GM12873 (cell line): ENCODE data around the gene YPEL1.

Experiments
- TF ChIP-seq, protein P1 (sequence below): IDR thresholded peaks from 2 replicates; pipeline ENCODE4 v1.5.1; 2012; ENCODE audit warnings: low read depth, mild to moderate bottlenecking, moderate library complexity, low read length, control low read depth; ENCODE audit not compliant: insufficient read depth; ENCODE audit errors: missing control alignments

The YPEL1 gene

DNA sequence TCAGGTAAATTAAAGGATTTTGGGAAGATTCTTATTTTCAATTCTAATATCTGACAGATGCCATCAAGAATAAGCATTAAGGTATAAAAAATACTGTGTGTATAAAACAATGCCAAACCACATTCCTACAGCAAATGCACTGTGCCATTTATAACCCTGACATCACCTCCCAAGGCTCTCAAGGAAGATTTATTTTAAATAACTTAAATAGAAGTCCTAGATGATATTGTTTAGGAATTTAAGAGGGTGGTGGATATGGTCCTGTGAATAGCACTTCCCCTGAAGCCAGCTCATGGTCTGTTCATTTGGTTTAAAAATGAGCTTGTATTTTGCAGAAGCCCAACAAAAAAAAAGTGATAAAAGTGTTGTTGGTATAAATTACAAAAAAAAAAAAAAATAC lies 37.7 kb downstream of the YPEL1 start:
- TF ChIP-seq, protein P1, sequence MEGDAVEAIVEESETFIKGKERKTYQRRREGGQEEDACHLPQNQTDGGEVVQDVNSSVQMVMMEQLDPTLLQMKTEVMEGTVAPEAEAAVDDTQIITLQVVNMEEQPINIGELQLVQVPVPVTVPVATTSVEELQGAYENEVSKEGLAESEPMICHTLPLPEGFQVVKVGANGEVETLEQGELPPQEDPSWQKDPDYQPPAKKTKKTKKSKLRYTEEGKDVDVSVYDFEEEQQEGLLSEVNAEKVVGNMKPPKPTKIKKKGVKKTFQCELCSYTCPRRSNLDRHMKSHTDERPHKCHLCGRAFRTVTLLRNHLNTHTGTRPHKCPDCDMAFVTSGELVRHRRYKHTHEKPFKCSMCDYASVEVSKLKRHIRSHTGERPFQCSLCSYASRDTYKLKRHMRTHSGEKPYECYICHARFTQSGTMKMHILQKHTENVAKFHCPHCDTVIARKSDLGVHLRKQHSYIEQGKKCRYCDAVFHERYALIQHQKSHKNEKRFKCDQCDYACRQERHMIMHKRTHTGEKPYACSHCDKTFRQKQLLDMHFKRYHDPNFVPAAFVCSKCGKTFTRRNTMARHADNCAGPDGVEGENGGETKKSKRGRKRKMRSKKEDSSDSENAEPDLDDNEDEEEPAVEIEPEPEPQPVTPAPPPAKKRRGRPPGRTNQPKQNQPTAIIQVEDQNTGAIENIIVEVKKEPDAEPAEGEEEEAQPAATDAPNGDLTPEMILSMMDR, result no peak

DNA sequence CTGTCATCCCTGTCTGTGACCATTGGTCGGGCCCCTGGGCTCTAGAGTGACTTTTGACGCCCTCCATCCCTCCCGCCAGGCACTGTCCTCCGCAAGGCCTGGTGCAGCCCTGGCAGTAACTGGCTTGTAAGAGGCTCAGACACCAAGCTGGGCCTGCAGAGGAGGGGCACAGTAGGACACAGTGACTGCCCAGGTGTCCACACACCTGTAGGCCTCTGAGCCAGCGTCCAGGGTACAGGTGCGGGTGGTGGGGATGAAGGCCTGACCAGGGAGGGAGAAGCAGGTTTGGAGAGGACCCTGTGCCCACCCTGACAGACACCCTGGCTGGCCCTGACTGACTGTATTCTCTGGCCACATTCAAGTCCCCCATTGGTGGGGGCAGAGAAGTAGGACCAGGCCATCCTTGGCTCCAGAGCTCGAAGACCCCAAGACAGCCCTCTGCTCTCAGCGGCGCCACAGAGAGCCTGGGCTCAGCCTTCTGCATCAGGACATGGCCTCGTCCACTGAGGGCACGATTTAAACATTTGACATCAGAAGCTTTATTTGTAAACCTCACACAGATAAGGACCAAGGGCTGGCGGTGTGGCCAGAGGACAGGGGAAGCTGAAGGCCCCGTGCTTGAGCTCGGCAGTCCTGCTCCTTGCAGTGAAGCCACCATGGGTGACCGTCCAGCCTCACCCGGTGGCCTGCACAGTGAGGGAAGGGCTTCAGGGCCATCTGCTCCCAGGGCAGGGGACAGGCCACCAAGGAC lies 38.4 kb downstream of the YPEL1 start:
- TF ChIP-seq, protein P1, result no peak

DNA sequence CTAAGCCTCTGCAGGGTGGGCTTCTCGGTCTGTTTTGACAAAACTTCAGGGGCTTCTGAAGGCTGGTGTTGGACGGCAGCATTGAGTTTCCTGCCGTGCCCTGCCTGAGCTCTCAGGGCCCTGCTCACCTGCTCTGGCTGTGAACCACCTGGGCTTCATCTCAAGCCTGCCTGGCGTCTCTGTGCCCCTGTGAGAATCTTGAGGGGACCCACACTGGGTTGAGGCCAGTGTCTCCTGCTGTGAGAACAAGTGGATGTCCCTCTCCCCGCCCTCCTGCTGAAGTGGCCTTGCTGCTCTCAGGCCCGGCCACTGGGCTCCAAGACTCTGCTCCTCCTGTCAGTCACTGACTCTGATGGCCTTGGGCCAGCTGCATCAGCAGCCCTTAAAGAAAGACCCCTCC lies 39.5 kb downstream of the YPEL1 start:
- TF ChIP-seq, protein P1, result no peak

DNA sequence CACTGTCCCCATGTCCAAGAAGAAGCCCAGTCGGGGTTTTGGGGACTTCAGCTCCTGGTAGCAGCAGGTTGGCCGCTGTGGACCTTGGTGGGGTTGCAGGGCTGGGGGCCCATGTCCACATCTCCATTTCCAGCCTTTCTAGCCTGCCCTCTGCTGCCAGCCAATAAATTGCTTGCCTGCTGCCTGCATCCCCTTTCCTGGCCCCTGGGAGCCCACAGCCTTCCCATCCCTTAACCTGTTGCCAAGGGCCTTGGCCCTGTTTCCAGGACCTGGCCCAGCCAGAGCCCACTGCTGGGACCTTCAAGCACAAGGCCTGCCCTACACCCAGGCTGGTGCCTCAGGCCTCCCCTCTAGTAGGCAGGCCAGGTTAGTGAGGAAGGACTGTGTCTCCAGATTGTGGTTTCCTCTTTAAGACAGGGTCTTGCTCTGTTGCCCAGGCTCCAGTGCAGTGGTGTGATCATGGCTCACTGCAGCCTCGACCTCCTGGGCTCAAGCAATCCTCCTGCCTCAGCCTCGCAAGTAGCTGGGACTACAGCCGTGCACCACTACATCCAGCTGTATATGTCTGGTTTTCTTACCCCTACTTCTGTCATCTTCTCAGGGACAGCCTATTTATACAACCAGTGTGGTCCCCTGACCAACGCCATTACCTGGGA lies 40.0 kb downstream of the YPEL1 start:
- TF ChIP-seq, protein P1, result no peak

DNA sequence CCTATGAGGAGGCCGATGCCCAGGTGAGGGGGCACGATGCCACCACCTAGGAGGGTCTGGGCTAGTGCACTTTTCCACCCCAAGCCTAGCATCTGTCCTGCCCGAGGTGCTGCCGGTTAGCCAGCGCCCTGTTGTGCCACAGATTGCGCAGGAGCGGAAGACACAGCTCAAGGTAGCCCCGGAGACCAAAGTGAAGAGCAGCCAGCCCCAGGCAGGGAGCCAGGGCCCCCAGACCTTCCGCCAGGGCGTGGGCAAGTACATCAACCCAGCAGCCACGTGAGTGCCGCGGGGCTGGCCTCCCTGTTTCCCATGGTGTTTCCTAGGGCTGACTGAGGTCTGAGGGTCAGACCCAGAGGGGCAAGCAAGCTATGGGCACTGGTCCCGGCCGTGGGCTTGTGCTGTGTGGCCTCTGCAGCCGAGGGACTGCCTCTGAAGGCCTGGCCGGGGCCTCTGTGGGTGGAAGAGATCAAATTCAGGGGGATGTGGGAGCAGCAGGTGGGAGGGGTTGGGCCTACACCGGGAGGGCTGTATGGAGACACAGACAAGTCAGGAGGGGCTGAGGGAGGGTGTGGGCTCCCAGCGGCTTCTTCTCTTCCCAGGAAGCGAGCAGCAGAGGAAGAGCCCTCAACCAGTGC lies 40.7 kb downstream of the YPEL1 start:
- TF ChIP-seq, protein P1, result no peak

DNA sequence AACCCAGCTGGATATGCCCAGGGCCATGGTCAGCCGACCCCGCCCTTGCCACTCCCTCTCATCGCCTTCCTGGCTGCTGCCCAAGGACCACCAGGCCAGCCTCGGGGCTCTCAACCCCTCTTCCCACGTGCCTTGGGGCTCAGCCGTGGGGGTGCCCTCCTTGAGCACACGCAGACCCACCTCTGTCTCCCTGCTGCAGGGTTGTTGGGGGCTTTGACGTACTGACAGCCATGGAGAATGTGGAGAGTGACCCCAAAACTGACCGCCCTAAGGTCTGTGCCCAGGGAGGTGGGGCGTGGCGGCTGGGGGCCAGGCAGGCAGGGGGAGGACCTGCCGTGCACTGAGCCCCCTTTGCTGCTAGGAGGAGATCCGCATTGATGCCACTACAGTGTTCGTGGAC lies 41.2 kb downstream of the YPEL1 start:
- TF ChIP-seq, protein P1, result no peak

DNA sequence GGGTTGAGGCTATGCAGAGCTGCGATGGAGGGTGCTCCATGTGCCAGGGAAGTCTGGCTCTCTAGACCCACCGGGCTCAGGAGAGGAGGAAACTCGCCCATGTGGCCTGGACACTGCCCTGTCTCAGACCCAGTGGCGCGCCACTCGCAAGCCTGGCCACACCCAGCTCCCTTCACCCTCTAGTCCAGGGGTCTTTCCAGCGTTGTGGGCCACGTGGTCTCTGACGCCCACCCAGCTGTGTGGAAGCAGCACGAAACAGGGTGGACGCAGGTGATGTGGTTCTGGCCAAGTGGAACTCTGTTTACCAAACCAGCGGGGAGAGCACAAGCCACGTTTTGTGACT lies 41.6 kb downstream of the YPEL1 start:
- TF ChIP-seq, protein P1, result no peak
